ENCODE results near the gene CCDC141.

Gene CCDC141

DNA sequence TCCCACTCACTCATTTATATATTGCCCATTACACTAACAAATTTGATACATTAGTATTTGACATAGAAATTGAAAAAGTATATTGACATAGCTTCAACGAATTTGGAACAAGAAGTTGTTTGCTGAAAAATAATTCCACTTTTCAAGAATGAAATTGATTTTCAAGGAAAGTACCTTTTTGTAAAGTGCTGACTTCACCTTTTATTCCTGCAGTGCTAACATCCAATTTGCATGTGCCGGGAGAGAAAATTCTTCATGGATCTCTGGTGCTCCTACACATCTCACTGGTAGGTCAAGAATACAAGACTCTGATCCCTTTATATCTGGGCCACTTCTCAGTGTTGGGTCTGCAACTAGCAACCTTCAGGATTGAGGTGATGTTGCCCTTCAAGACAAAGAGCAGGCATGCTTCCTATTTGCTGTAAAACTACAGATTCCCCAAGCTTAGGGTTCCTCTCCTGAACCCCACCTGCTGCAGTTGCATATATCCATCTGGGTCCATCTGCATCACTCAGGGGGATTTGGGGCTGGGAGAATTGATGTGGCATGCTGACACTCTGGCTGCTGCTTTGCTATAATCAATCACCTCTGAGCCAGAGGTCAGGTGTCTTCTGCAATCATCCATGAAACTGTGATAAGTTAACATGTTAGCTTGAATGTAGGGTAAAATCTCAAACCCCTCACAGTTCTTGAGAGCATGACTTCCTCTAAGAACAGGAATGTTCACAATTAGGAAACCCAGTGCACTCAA is 134.3 kb downstream of the CCDC141 start:
- no peak for DNase-seq (ENCODE audit: extremely low read depth, low read depth)
- TF ChIP-seq, protein P1, sequence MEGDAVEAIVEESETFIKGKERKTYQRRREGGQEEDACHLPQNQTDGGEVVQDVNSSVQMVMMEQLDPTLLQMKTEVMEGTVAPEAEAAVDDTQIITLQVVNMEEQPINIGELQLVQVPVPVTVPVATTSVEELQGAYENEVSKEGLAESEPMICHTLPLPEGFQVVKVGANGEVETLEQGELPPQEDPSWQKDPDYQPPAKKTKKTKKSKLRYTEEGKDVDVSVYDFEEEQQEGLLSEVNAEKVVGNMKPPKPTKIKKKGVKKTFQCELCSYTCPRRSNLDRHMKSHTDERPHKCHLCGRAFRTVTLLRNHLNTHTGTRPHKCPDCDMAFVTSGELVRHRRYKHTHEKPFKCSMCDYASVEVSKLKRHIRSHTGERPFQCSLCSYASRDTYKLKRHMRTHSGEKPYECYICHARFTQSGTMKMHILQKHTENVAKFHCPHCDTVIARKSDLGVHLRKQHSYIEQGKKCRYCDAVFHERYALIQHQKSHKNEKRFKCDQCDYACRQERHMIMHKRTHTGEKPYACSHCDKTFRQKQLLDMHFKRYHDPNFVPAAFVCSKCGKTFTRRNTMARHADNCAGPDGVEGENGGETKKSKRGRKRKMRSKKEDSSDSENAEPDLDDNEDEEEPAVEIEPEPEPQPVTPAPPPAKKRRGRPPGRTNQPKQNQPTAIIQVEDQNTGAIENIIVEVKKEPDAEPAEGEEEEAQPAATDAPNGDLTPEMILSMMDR (IDR thresholded peaks at IDR 0.05; ENCODE audit: low read depth, low read length, missing control alignments) = no peak
- H3K4me3 ChIP-seq (replicated peaks; ENCODE audit: low read depth, low read length) = no peak overlapping the region

DNA sequence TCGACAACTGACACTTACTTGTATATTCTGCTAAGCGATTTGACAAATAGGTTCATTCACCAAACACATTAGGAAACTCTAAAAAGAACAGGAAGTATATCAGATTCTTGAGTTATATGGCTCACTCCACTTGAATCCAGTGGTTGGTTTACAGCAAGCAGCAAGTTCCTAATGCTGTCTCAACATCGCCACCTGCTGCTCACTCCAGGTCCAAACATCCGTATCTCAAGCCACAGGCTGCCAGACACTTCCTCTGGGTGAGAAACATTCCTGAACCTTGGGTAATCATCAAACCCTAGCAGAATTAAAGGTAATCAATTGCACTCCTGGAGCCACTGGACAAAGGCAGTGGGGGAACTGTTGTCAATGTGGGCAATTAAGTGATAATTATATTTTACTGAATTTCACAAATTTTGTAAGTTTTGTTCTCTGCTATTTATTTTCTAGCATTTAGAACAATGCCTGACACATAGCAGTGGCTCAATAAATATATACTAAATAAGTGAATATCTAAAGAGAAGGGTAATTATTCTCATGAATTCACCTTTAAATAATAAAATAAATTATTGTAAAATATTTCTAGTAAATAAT is 135.6 kb downstream of the CCDC141 start:
- TF ChIP-seq, protein P1 (IDR thresholded peaks at IDR 0.05; ENCODE audit: low read depth, low read length, missing control alignments) = peak; percentile 84
- peak; percentile 59 for DNase-seq (ENCODE audit: extremely low read depth, low read depth)
- no peak overlapping the region for H3K4me3 ChIP-seq (replicated peaks; ENCODE audit: low read depth, low read length)

DNA sequence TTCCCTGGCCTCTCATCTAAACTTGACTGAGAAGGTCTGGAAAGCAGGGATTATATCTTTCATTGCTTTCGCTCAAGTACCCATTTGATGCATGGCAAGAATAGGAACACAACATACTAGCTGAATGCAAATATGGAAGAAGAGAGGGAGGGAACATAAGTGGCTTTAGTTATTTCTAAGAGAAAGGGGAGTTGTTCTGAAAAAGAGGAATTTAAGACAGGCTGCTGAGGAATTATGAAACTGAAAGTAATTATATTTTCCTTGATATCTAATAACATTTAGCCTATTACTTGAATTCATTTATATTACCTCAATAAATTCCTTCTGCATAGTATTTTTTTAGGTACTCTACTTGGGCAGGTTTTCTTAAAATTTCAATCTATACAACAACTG is 136.9 kb downstream of the CCDC141 start:
- H3K4me3 ChIP-seq (replicated peaks; ENCODE audit: low read depth, low read length) = no peak overlapping the region
- no peak for DNase-seq (ENCODE audit: extremely low read depth, low read depth)
- TF ChIP-seq, protein P1 (IDR thresholded peaks at IDR 0.05; ENCODE audit: low read depth, low read length, missing control alignments) = no peak

DNA sequence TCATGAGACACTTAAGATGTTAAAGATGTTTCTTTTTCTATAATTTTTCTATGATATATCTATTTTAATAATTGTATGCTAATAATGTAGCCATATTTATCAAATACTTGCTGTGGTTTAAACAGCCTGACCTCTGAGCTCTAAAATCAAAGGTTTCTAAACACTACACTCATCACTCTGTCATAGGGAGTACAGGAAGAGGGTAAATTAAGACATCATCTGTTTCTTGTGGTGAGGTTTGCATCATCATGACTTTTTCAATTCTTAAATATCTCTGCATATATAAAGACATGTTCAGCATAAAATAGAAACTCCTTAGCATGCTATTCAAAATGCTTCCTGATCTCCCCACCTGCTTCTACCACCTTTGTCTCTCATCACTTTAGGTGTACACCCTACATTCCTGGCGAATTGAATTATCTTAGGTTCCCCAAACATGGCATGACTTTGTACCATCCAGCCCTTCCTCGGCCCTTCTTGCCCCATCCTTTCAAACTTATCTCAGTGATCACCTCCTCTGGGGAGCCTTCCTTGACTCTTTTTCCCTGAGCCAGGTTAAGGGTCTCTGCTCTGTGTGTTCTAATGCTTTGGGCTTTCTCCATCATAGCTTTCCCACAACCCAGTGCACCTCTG is 137.4 kb downstream of the CCDC141 start:
- no peak for DNase-seq (ENCODE audit: extremely low read depth, low read depth)
- no peak overlapping the region for H3K4me3 ChIP-seq (replicated peaks; ENCODE audit: low read depth, low read length)
- TF ChIP-seq, protein P1 (IDR thresholded peaks at IDR 0.05; ENCODE audit: low read depth, low read length, missing control alignments) = no peak

DNA sequence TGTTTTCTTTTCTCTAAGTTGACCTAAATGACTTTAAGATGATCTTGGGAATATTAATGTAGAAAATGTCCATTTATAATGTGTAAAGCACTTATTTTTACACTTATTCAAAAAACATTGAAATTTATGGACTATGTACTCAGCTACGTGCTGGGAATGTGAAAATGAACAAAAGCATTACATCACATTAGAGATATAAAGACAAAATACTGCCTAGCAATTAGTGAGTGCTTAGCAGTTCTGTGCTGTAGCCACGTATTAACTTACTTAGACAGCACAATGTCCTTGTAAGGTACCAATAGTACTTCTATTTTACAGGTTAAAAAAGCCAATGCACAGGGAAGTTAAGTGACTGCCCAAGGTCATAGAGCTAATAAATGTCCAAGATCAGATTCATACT is 138.9 kb downstream of the CCDC141 start:
- no peak overlapping the region for H3K4me3 ChIP-seq (replicated peaks; ENCODE audit: low read depth, low read length)
- DNase-seq (ENCODE audit: extremely low read depth, low read depth) = no peak
- TF ChIP-seq, protein P1 (IDR thresholded peaks at IDR 0.05; ENCODE audit: low read depth, low read length, missing control alignments) = no peak

DNA sequence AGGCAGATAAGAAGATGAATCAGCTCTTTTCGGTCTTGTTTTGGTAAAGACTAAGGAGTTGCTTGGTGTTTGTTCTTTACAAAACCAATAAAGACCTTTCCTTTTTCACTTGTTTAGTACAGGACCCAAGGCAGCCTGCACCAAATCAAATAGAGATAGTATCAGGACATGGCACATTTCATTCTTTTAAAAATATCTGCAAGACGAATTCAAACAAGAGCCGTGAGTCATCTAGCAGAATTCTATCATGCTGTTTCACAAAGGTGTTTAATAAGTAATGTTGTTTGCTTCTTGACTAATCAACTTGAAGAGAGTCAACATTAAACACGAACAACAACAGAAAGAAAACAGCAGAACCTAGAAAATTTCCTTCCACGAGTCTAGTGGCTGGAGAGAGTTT is 139.9 kb downstream of the CCDC141 start:
- DNase-seq (ENCODE audit: extremely low read depth, low read depth) = no peak
- TF ChIP-seq, protein P1 (IDR thresholded peaks at IDR 0.05; ENCODE audit: low read depth, low read length, missing control alignments) = no peak
- no peak overlapping the region for H3K4me3 ChIP-seq (replicated peaks; ENCODE audit: low read depth, low read length)

Data from HFF-Myc (cell line).